OCI-LY1 (cell line): ENCODE results near the gene FIG4.

ENCODE experiments used
- CTCF ChIP-seq: fragments of 200-600 bp; sonication (generic), shearing (Covaris generic); IDR thresholded peaks from 2 replicates; pipeline ENCODE4 v1.5.1; 2017; ENCODE audit warnings: mild to moderate bottlenecking, antibody characterized with exemption, low read length, moderate library complexity, mixed read lengths
- EZH2 ChIP-seq: fragments of 200-600 bp; sonication (generic), shearing (Covaris generic); IDR thresholded peaks from 2 replicates; pipeline ENCODE4 v1.8.0; 2017; ENCODE audit warnings: borderline replicate concordance, mixed run types, mild to moderate bottlenecking, antibody characterized with exemption, low read length, moderate library complexity, mixed read lengths

GRCh38 chr6:109714166-109714565 lies 23.1 kb downstream of the FIG4 start:
- TF ChIP-seq CTCF = no peak
- no peak for TF ChIP-seq EZH2
